COR-L47 (cell line): ENCODE results near the gene PADI3.
"Not testable (repeated sequence)": the region's sequence is repeated elsewhere in the genome, so short reads cannot be mapped to it uniquely, and the experiment has no call there.

Source experiments
- DNase-seq: peaks from one replicate; lab custom pipeline; 2025; lab: John Stamatoyannopoulos, UW

Gene PADI3

GRCh38 chr1:17304151-17304825, 55.4 kb downstream of the PADI3 start:
- no peak for DNase-seq

- DNase-seq: no peak
Measured at GRCh38 chr1:17304826-17305175, 55.9 kb downstream of the PADI3 start.

DNA sequence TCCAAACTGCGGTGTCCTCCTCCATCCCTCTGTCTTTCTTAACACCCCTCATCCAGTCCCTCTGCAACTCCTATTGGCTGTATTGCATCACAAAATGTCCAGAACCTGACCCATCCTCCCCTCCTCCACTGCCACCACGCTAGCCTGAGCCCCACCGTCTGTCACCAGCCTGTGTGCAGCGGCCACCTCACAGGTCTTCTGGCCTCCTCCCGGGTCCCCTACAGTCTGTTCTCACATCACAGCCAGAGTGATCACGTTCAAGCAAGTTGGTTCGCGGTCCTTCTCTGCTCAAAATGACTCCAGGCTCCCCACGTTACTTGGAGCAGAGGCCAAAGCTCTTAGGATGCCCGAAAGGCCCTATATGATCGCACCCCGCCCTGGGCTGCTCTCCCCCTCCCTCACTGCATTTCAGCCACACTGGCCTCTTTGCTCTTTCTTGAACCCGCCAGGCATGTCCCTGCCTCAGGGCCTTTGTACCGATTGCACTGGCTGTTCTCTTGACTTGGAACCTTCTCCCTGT, 56.7 kb downstream of the PADI3 start:
- DNase-seq: no peak

- no peak for DNase-seq
Measured at GRCh38 chr1:17306407-17306806, 57.5 kb downstream of the PADI3 start.

GRCh38 chr1:17306921-17307320, 58.0 kb downstream of the PADI3 start:
- no peak for DNase-seq

DNA sequence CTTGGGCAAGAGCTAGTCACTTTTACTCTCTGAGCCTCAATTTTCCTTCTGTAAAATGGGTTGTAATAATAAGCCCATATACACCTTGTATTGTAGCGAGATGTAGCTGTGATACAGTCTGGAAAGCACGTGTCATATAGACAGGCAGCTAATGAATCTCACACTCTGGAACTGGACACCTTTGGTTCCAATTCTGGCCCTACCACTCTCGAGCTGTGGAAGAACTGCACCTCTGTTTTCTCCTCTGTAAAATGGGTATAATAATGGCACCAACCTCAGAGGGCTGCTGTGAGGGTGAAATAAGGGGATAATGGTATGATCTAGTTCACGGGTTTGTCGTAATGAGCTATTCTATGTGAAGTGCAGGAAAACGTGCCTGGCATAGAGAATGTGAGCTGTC, 58.4 kb downstream of the PADI3 start:
- no peak for DNase-seq

GRCh38 chr1:17307946-17308345, 59.0 kb downstream of the PADI3 start, which contains the start of gene PADI4:
Gene PADI4 (plus strand): TSS chr1:17308197. CDS start chr1:17308223, 26 bp downstream.
- DNase-seq: no peak

GRCh38 chr1:17308593-17308992, 59.7 kb downstream of the PADI3 start:
- DNase-seq: no peak

GRCh38 chr1:17309426-17310067, 60.6 kb downstream of the PADI3 start:
- DNase-seq: no peak

DNA sequence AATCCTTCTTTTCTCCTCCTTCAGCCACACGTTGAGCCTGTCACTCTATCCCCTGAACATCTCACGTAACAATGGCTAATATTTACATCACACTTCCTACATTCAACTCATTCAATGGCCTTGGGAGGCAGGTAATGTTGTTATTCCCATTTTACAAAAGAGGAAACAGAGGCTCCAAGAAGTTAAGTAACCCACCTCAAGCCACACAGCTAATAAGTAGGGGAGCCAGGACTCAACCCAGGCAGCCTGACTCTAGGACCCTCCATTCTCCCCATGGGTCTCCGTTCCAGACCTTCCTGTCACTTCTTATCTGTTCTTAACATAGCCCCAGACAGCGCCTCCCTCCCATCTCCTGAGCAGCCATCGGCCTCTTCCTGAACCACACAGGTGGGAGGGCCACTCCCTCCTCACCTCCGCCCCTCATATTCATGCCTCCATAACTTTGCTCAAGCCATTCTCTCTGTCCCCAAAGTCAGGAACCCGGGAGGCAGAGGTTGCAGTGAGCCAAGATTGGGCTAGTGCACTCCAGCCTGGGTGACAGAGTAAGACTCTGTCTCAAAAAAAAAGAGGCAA, 61.3 kb downstream of the PADI3 start:
- no peak for DNase-seq

DNA sequence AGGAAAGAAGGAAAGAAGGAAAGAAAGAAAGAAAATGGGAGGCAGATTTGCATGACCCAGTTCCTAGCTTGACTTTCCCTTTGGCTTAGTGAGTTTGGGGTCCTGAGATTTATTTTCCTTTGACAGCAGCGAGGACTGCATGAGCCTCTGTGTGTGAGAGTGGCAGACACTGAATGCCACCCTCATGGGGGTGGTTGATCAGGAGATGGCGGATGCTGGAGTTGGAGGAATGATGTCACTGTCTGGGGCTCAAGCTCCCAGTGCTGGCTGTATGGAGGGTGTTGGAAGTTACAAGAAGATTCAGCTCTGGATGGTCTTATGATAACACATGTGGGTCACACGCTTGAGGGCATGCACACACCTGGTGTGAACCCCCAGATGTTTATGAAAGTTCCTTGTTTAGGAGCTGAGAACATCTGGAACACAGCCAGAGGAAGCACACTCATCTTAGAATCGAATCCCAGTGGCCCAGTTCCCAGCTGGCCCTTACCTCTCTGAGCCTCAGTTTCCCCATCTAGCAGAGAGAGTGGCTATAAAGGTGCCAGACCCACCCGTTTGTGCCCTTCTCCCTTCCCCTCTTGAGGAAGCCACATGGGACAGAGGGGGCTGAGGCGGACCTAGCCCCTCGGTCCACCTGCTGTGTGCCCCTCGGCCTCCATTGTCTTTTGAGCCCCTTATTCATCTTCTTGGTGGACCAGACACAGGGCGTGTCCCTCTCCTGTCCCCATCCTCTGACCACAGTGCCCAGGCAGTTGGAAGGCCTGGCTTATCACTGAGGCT, 64.8 kb downstream of the PADI3 start:
- DNase-seq: no peak

DNA sequence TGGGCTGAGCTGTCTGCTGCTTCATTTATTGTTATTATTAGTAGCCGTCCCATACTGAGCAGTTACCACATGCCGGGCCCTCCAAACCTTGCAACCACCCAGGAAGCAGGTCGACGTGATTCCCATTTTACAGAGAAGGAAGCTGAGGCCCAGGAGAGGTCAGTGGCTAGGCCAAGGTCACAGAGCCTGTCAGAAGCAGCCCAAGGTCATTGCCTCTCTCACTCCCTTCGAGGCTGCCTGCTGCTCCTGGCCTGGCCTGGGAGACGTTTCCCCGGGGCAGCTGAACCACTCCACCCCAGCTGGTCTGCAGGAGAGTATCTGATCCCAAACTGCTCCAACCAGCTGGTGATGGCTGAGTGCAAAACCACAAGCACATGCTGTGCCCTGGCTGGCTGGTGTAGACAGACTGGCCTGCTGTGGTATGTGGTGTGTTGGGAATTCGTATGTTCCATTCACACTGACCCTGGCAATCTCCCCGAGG, 65.6 kb downstream of the PADI3 start:
- DNase-seq: no peak

GRCh38 chr1:17315542-17316130, 66.7 kb downstream of the PADI3 start:
- DNase-seq: no peak

GRCh38 chr1:17316704-17317103, 67.8 kb downstream of the PADI3 start:
- no peak for DNase-seq

GRCh38 chr1:17318262-17318661, 69.4 kb downstream of the PADI3 start:
- DNase-seq: no peak

DNA sequence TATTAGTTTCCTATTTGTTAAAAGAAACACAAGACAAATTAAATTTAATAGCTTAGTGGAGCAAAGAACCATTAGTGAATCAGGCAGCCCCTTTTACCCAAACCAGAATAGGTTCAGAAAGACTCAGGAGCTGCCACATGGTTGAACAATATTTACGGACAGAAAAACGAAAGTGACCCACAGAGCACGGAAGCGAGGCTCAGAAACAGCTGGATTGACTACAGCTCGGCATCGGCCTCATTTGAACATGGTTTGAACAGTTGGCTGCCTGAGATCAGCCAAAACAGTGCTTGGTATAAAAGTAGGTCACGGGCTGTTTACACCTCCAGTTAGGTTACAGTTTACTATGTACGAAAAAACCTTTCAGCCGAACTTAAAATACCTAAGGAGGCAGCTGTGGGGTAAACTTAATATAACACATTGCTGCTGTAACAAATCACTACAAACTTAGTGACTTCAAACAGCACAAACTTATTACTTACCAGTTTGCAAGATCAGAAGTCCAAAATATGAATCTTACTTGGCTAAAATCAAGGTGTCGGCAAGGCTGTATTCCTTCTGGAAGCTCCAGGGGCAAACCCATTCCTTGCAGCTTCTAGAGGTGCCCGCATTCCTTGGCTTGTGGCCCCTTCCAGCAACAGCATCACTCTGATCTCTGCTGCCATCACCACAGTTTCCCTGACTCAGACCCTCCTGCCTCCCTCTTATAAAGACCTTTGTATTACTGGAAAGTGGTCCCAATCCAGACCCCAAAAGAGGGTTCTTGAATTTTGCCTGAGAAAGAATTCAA, 70.9 kb downstream of the PADI3 start:
- no peak for DNase-seq

DNA sequence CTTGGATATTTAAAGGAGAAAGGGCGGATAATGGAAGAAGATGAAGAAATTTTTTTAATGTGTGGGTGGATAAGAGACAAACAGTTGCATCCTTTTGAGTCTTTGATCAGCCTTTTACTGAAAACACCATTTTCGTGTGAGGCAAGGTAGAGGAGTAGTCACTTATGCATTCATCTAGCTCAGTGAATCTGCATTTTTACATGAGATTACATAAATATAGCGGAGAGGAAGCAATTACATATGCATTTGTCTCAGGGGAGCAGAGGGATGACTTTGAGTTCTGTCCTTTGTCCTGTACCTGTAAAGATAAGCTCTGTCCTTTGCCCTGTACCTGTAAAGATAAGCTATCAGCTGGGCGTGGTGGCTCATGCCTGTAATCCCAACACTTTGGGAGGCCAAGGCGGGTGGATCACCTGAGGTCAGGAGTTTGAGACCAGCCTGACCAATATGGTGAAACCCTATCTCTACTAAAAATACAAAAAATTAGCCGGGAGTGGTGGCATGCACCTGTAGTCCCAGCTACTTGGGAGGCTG, 73.0 kb downstream of the PADI3 start:
- not testable (repeated sequence) for DNase-seq

- no peak for DNase-seq
Measured at GRCh38 chr1:17328855-17329254, 80.0 kb downstream of the PADI3 start.

- DNase-seq: no peak
Measured at GRCh38 chr1:17329610-17330009, 80.7 kb downstream of the PADI3 start.

- no peak for DNase-seq
Measured at GRCh38 chr1:17330856-17331255, 82.0 kb downstream of the PADI3 start.

- DNase-seq: no peak
Measured at GRCh38 chr1:17333081-17333480, 84.2 kb downstream of the PADI3 start.
